Activated CD4-positive, alpha-beta T cell treated with anti-CD3 and anti-CD28 coated beads, Interleukin-2, amount 50 U/mL, for 1 hour (primary cell): ENCODE measurements around the gene GATA1.

ENCODE experiments used
- DNase-seq: peaks from one replicate; pipeline ENCODE4 v3.0.0-alpha.2; 2020

Gene GATA1

DNA sequence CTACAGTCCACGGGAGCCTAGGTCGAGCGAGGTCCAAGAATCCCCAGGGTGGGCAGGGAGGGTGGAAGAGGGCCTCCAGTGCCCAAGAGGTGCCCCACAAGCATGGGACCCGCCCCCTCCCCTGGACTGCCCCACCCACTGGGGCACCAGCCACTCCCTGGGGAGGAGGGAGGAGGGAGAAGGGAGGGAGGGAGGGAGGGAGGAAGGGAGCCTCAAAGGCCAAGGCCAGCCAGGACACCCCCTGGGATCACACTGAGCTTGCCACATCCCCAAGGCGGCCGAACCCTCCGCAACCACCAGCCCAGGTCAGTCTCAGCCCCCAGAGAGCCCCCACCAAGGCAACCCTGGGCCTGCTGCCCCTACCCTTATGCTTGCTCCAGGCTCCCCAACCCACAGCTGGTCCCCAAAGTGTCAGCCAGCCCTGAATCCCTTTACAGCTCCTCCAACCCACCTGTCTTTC lies at the start of gene GATA1:
GATA1 (plus strand) TSS at position 250 of the 460 bp plus-strand sequence. CDS start 4,520 bp downstream, outside the sequence.
- DNase-seq: no peak

DNA sequence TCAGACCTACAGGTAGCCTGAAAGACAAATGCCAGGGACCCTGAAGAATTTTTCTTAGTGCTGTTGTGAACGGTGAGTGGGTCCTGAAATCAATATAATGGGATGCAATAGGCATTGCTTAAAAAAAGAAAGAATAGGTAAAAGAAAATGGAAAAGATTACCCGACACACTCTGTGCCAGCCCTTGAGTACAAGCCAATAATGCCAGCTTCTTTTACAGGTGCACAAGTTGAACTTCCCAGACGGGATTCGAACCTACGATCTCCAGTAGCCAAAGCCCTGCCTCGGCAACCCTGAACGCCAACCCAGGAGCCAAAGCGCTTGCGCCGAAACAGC lies 49.5 kb upstream of the GATA1 start:
- DNase-seq: no peak

DNA sequence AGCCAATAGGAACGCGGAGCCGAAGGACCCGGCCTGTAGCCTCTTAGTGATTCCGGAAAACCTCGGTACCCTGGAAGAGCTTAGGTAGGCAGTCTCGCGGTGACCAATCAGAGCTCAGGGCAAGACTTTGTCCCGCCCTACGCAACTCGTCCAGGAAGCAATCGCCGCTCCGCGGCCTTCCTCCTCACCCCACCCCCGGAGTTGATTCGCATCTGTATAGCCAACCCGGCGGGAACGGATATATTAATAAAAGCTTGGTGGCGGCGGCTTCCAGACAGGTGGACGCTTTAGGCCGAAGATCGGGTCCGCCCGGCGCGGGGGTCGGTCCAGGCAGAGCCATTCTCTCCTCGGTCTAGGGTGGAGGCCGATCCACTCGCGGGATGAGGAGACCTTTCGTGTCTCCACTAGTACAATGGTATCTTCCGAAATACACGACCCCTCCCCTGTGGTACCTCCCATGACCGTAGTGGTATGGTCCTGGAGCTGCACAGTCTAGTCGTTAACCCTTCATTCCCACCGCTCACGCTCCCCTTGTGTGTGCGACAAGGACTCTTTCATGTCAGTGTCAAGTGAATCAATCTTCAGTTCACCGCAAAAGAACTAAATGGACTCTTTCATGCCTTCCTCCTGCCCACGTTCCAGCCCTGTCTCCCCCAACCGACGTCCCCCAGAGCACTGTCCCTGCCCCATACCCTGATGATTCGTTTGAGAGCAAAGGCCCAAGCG lies 49.0 kb upstream of the GATA1 start:
- DNase-seq: peak; percentile 79

DNA sequence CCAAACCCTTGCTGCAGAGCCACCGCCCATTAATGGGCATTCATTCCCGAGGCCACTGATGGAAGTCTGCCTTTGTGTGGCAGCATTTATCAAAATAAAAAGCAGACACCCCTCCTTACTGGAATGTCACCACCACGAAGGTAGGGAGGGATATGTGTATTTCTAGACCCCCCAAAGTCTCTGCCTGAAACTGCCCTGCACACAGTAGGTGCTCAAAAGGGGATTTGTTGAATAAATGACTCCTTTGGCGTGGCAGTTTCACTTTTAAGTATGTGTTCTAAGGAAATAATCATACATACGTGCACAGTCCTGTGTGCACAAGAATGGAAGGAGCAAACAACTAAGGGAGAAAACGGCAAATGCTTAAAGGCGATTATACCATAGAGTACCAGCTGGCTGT lies 48.5 kb upstream of the GATA1 start:
- DNase-seq: no peak

DNA sequence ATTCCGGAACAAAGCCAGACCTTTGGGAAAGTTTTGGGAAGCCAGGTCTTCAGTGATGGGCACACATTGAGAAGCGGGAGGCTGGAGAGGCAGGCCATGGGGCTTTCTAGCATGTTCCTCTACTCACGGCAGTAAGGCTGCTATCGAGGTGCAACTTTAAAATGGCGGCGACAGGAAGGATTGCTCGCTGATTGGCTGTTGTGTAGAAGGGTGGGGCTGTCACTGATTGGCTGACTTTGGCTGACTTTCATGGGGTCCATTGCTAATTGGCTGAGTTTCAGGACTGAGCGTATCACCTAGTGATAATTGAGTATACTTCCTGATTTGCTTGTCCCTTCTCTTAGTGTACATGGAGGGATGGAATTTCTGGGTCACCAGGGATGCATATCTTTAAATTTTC lies 44.6 kb upstream of the GATA1 start:
- DNase-seq: no peak

DNA sequence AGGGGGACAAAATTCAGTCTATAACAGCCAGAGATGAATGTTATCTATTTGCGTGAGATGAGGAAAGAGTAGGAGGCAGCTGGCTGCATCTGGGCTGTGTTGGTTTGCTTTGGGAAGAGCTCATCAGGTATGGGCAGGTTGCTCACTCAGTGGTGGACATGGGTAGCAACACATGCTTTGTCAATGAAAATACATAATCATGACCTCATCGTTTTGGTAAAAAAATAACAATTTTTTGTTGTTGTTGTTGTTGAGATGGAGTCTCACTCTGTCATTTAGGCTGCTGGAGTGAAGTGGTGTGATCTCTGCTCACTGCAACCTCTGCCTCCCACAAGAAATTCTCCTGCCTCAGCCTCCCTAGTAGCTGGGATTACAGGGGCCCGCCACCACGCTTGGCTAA lies 41.2 kb upstream of the GATA1 start:
- DNase-seq: no peak

DNA sequence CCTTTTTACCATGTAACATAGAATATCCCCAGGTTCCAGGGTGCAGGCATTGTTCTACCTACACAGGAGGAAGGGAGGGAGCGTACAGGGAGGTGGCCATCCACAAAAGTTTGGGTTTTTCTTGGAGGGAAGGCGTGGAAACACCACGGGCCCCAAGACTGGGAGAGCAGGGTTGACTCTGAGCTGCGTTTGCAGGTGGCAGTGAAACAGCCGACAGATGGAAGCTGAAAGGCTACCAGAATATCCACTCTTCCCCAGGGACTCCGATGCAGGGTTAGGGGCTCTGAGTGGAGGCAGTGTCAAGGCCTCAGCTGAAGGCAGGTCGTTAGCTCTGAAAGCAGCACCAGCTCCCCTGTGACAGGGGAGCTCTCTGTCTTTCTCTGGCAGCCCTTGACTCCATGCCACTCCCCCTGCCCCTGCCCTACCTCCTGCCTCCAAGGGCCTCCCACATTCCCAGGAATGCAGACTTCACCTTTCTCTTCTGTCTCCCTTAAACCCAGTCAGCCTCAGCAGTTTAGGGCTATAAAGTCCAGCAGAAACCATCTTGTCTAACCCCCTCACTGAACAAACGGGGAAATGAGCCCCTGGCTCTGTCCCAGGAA lies 38.9 kb upstream of the GATA1 start:
- no peak for DNase-seq

DNA sequence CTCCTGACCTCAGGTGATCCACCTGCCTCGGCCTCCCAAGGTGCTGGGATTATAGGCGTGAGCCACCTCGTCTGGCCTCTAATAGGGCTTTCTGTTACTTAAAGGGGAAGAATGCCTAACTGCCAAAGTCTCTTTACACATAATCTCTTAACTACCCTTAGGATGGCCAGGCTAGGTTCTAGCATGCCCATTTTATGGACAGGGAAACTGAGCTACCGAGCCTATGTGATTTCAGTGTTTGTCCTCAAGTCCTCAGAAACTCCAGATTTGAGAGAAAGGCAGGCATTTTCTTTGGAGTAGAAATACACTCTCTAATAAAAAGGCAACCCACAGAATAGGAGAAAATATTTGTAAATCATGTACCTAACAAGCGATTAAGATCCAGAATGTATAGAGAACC lies 37.2 kb upstream of the GATA1 start:
- no peak for DNase-seq

DNA sequence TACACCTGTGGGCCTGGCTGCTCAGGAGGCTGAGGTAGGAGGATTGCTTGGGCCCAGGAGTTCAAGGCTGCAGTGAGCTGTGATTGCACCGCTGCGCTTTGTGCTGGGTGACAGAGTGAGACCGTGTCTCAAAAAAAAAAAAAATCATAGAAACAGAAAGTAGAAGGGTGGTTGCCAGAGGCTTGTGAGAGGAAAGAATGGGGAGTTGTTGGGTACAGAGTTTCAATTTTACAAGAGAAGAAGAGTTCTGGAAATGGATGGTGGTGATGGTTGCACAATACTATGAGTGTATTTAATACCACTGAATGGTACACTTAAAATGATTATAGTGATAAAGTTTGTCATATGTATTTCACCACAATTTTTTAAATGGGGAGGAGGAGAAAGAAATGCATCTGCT lies 35.0 kb upstream of the GATA1 start:
- no peak for DNase-seq

DNA sequence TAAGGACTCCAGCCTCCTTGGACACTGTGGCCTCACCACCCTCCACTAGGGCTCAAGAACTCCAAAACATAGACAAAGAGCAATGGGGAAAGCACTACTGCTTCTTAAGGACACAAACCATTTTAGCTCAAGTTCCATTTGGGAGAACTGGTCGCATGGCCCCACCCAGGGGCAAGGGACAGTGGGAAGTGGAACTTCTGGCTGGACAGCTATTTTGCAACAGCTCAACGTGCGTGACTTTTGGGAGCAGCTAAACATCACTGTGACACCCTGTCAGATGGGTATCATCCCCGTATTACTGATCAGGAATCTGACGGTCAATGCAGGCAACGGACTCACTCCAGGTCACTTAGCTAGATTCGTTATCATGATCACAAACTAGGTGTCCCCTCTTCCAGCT lies 33.9 kb upstream of the GATA1 start:
- DNase-seq: no peak

DNA sequence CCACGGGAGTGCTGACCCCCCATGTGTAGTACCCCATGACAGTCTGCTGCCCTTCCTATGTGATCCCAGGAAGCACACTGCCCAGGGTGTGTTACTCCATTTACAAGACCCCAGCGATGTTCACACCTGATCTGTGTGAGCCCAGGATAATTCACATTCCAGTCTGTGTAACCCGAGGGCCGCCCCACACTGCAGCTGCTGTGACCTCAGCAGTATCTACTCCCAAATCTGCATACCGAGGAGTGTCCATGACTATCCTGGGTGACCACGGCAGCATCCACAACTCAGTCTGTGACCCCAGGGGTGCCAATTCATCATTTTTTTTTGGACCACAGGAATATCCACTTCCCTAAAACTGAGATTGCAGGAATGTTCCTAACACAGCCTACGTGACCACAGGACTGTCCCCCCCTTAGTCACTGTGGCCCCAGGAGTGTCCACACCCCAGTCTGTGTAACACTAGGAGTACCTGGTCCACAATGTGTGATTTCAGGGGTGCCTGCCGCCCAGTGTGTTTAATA lies 32.6 kb upstream of the GATA1 start:
- no peak for DNase-seq

DNA sequence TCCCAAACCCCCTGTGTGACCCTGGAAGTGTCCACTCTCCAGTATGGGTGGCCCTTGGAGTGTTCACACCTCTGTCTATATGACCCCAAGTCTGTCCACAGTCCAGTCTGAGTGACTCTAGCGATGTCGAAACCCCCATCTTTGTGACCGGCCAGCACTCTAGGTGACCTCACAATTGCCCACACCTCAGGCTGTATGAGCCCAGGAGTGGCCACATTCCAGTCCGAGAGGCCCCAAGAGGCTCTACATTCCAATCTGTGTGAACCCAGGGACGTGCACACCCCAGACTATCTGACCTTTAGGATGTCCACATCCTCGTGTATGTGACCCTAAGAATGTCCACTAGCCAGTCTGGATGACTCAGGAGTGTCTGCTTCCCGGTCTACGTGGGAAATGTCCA lies 32.2 kb upstream of the GATA1 start:
- DNase-seq: no peak

DNA sequence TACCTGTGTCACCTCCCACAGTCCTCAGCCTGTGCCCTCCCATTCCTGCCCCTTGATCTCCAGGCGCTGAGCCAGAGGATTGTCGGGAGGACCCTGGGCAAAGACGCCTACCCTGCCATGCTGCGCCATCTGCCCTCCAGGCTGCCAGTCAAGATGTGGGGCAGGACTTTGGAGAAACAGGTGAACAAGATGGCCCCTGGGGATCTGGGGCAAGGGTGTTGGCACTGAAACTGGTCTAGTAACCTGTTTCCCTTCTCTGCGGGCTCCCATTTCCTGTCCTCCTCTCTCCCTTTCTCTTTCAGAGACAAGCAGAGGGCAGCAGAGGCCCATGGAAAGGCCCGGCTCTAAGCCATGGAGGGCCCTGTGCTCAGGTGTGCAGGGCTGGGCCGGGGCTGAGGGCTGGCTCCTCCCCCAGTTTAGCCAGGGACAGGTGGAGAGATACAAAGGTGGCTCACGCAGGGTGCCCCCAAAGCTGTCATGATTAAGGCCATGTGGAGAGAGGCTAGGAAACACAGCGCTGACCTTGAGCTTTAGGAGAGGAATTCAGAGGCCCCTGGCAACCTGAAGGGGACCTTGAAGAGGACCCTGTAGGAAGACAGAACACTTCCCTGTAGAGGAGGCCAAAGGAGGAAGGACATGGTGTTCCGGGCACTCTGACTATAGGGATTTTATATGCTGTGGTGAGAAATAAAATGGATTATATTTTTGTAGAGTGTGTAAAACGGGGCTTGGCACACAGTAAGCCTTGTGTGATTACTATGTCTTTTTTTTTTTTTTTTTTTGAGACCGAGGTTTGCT lies 24.5 kb upstream of the GATA1 start, which contains the start of gene GLOD5:
GLOD5 (plus strand) TSS at position 74 of the 798 bp plus-strand sequence; CDS start at position 118, 44 bp downstream.
- DNase-seq: no peak

DNA sequence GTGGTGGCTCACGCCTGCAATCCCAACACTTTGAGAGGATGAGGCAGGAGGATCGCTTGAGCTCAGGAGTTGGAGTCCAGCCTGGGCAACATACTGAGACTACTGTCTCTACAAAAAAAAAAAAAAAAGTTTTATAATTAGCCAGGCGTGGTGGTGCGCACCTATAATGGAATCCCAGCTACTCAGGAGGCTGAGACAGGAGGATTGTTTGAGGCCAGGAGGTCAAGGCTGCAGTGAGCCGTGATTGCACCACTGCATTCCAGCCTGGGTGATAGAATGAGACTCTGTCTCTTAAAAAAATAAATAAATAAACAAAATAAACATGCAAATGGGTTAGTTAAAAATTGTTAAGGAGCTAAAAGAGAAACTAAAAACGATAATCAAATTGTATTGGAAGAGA lies 17.2 kb upstream of the GATA1 start:
- DNase-seq: no peak

DNA sequence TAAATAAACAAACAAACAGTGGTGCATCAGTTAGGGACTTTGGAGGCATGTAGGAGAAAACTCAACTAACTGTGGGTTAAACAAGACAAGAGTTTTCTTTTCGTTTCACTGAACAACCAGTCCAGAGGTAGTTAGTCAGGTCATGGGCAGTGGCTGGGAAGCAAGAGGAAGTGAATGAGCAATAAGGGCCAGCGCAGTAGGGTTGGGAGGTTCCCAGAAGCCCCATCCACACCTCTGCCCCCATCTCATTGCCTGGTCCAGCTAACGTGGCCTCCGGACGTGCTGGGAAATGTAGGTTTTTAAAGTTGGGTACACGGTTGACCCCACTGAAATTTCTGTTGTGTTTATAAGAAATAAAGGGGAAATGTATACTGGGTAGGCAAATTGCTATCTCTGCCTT lies 16.1 kb upstream of the GATA1 start:
- no peak for DNase-seq

DNA sequence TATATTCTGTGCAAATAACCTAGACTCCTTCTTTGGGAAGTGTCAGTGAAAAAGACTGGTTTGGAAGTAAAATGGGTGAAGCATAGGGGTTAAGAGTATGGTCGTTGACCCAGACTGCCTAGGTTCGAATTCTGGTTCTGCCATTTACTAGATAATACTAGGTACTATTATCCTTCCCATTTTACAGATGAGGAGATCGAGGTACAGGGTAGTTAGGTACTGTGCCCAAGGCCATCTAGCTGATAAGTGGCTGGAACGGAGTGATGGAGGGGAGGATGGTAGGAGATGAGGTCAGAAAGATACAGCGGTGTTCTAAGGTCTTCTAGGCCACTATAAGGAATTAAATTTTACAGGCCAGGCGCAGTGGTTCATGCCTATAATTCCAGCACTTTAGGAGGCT lies 13.8 kb upstream of the GATA1 start:
- DNase-seq: no peak

DNA sequence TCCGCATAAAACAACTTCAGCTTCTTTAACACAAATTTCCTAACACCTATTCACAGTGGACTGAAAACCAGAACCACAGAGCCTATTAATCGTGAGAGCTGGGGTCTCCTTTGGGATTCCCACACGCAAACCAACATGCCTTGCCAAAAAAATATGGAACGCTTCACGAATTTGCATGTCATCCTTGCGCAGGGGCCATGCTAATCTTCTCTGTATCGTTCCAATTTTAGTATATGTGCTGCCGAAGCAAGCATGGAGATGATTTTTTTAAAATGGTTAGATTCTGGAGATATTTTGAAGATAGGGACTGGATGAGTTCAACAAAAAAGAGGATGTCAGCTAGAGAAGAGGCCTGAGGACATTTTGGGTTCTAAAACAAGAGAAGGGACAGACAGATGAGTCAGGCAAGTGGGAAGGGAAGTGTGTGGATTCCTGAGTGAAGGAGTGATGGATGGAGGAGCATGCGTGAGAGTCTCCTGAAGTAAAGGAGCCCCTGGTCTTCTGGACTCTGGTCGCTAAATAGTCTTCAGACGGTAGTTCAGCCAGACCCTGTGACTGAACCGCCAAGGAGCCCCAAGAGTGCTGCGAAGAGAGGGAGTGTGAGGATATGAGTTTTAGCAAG lies 9.5 kb upstream of the GATA1 start:
- no peak for DNase-seq

DNA sequence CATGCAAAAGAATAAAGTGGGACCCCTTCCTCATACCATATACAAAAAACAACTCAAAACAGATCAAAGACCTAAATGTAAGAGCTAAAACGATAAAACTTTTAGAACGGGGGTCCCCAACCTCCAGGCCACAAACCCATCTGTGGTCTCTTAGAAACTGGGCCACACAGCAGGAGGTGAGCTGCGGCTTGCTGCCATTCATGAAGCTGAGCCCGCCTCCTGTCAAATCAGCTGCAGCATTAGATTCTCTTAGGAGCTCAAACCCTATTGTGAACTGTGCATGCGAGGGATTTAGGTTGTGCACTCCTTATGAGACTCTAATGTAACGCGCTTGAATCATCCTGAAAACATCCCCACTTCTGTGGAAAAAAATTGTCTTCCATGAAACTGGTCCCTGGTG lies 7.0 kb upstream of the GATA1 start:
- no peak for DNase-seq

DNA sequence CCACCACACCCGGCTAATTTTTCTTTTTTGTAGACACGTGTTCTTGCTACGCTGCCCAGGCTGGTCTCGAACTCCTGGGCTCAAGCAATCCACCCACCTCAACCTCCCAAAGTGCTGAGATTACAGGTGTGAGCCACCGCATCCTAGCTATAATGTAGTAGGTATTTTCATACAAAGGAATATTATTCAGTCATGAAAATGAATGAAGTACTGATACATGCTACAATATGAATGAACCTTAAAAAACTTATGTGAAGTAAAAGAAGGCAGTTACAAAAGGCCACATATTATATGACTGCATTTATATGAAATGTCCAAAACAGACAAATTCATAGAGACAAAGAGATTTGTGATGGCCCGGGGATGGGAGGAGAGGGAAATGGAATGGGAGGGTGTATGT lies 4.7 kb upstream of the GATA1 start:
- DNase-seq: no peak

DNA sequence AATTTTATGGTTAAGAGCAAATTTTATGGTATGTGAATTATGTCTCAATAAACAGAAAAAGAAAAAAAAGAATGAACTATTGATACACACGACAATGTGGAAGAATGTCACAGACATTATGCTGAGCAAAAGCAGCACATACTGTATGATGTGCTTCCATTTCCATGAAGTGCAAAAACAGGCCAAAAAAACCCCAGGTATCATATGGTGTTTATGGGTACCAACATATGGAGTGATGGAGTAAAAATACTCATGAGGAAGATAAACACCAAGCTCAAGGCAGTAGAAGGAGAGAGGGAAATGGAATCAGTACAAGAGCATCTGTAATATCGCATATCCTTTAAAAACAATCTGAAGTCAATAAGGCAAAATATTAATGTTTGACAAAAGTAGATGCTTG lies 4.2 kb upstream of the GATA1 start:
- DNase-seq: no peak

DNA sequence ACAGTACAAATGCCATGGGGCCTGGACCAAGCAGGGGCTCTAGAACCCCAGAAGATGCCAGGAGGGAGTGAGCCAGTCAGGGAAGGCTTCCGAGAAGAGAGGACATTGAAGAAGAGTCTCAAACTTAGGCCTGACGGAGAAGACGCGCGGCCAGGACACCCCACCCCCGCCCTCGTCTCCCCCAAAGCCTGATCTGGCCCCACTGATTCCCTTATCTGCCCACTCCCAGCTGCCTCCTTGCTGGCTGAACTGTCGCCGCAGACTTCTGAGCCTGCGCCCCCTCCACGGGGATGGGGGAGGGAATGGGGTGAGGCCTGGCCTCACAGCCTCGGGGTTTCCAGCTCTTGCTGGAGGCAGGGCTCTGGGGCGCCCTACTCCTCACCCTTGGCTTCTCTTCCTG lies 3.6 kb upstream of the GATA1 start:
- no peak for DNase-seq

DNA sequence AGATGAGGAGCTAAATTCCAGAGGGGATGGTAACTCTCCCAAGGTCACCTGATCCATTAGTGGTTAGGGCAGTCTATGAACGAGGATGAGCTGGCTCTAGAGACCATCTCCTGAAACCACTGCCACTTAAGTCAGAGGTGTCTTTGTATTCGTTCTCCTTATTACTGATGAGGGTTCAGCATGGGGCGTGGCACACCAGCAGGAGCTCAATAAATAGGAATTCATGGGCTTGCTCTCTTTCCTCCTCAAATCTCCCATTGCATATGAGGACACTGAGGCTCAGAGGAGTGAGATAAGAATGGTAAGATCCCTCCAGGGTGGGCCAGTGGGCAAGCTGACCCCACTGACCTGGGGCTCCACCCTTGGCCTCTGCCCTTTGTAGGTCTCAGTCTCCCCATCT lies 1.7 kb upstream of the GATA1 start:
- DNase-seq: no peak

DNA sequence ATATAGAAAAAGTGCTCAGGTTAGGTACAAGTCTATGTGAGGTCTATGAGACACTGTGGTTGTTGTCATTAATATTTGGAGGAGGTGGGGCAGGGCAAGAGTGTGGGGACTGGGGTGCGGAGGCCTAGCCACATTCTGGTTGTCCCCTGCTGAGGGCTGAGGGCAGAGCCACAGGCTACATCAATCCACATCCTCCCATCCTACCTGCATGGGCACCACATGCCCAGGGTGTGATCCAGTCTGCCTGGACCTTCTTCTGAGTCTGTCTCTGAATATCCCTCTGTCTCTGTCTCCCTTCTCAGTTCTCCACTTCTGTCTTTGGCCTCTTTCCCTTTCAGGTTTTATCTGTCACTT lies 1.2 kb upstream of the GATA1 start:
- no peak for DNase-seq
